Measurements from ENCODE around the gene MTO1. TPM values are rescaled to one million over a fixed set of nuclear protein-coding genes. Genes with fewer than 3 reads are reported as not detected.

Gene MTO1, protein sequence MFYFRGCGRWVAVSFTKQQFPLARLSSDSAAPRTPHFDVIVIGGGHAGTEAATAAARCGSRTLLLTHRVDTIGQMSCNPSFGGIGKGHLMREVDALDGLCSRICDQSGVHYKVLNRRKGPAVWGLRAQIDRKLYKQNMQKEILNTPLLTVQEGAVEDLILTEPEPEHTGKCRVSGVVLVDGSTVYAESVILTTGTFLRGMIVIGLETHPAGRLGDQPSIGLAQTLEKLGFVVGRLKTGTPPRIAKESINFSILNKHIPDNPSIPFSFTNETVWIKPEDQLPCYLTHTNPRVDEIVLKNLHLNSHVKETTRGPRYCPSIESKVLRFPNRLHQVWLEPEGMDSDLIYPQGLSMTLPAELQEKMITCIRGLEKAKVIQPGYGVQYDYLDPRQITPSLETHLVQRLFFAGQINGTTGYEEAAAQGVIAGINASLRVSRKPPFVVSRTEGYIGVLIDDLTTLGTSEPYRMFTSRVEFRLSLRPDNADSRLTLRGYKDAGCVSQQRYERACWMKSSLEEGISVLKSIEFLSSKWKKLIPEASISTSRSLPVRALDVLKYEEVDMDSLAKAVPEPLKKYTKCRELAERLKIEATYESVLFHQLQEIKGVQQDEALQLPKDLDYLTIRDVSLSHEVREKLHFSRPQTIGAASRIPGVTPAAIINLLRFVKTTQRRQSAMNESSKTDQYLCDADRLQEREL
- total RNA-seq (2022) (50.8 and 51.4 TPM in 2 replicates), Bru-seq, nascent RNA (percentile 81 among the genes with signal in this experiment), BruChase-seq, experiment 1, labeled RNA remaining after a 6-hour chase (percentile 78 among the genes with signal in this experiment), BruChase-seq, experiment 2, labeled RNA remaining after a 2-hour chase (percentile 74 among the genes with signal in this experiment)
- long read RNA-seq, full-length matches to known transcripts = 124 of 164 reads
- long read RNA-seq, partial matches to known transcripts = 3 of 164 reads
- long read RNA-seq, other reads (novel, unspliced or antisense) = 37 of 164 reads

DNA sequence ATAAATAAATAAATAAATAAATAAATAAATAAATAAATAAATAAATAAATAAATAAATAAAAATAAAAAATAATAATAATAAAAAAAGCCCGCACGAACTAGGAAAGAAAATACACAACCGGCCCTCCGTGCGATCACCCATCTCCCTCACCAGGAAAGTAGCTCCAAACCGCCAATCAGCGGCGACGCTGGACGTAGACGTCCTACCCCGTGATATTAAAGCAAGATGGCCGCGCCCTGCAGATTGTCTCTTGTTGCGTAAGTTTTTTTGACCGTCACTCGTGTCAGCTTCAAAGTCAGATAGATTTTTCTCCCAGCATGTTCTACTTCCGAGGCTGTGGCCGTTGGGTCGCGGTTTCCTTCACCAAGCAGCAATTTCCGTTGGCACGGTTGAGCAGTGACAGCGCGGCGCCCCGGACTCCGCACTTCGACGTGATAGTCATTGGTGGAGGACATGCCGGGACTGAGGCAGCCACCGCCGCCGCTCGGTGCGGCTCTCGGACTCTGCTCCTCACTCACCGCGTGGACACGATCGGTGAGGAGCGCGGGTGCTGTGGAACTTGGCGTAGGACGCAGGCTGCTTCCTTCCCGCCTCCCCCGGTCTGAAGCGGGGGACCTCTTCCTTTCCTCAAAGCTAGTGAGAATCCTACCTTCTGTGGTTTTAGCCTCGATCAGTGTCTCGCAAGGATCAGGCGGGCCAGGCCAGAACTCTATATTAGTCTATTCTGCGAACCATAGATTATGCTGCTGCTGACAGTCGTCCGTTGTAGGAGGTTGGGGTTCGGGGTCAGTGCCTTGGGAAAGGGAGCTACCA is at the start of gene MTO1:
MTO1 (plus strand) TSS at position 201 of the 814 bp plus-strand sequence; CDS start at position 319, 118 bp downstream.
- peaks cover 6% of the 10 kb centered on the region for H3K4me1 Mint-ChIP-seq (ENCODE audit: insufficient read depth, unreplicated experiment)
- intact Hi-C loops (cut with micrococcal nuclease) = loop anchor here (2.0 kb wide), 1 partner anchor 191 kb away; the partner anchor contains the start of gene SLC17A5

DNA sequence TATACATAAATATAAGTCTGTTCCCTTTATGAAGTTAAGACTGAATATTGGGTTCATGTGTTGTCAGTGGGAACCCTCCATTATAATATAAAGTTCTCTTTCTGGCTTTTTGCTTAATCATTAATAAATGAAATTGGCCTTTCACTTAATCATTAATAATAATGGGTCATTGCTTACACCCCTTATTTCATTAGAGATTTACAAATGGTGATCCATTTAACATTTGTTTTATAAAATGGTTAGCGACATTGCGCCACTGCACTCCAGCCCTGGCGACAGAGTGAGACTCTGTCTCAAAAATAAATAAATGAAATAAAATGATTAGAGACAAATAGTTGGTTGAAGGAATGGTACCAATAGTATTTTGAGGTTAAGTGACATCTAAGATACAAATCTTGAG is 48.4 kb upstream of the MTO1 start:
- ChIA-PET POLR2A (no interaction called here), CTCF (no interaction called here)
- TF ChIP-seq, protein P1, sequence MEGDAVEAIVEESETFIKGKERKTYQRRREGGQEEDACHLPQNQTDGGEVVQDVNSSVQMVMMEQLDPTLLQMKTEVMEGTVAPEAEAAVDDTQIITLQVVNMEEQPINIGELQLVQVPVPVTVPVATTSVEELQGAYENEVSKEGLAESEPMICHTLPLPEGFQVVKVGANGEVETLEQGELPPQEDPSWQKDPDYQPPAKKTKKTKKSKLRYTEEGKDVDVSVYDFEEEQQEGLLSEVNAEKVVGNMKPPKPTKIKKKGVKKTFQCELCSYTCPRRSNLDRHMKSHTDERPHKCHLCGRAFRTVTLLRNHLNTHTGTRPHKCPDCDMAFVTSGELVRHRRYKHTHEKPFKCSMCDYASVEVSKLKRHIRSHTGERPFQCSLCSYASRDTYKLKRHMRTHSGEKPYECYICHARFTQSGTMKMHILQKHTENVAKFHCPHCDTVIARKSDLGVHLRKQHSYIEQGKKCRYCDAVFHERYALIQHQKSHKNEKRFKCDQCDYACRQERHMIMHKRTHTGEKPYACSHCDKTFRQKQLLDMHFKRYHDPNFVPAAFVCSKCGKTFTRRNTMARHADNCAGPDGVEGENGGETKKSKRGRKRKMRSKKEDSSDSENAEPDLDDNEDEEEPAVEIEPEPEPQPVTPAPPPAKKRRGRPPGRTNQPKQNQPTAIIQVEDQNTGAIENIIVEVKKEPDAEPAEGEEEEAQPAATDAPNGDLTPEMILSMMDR (IDR thresholded peaks at IDR 0.05; ENCODE audit: unreplicated experiment) = no peak
- DNase-seq (ENCODE audit: unreplicated experiment) = no peak
- H3K27ac Mint-ChIP-seq (ENCODE audit: low read depth, unreplicated experiment) = no peak overlapping the region
- H3K4me1 Mint-ChIP-seq (ENCODE audit: insufficient read depth, unreplicated experiment) = no peaks in the 10 kb centered on the region
- H3K9me3 Mint-ChIP-seq (ENCODE audit: unreplicated experiment) = no peaks in the 10 kb centered on the region
- no peaks in the 10 kb centered on the region for H3K27me3 Mint-ChIP-seq (ENCODE audit: insufficient read depth, unreplicated experiment)
- intact Hi-C loops (cut with micrococcal nuclease) = no loop called here
- H3K36me3 Mint-ChIP-seq (ENCODE audit: insufficient read depth, unreplicated experiment) = peaks cover 7% of the 10 kb centered on the region
- H3K4me3 Mint-ChIP-seq (ENCODE audit: unreplicated experiment) = no peak overlapping the region
- BruUV-seq (replicated peaks) = no TSS peak

More for the DNA sequence above, at the start of gene MTO1:
- Mint-ChIP-seq H3K27ac (ENCODE audit: low read depth, unreplicated experiment) (peak within 1 kb of the TSS; percentile 95), H3K4me3 (ENCODE audit: unreplicated experiment) (peak within 1 kb of the TSS; percentile 88), H3K9me3 (ENCODE audit: unreplicated experiment) (no peaks in the 10 kb centered on the region), H3K27me3 (ENCODE audit: insufficient read depth, unreplicated experiment) (no peaks in the 10 kb centered on the region), H3K36me3 (ENCODE audit: insufficient read depth, unreplicated experiment) (peaks cover 28% of the 10 kb centered on the region)
- ChIA-PET CTCF (interaction anchor here (0.6 to 2.9 kb wide), 15 partner anchors 9 to 1747 kb away, joined by 3 to 12 read pairs (median 6); partner anchors contain the start of gene CGAS), POLR2A (interaction anchor here (0.6 to 4.5 kb wide), 39 partner anchors 10 to 812 kb away, joined by 3 to 59 read pairs (median 4); partner anchors contain the start of genes CGAS, EEF1A1 and SLC17A5)
- DNase-seq (ENCODE audit: unreplicated experiment) = peak; percentile 94
- TSS peak; percentile 79 for BruUV-seq (replicated peaks)
- TF ChIP-seq, protein P1 (IDR thresholded peaks at IDR 0.05; ENCODE audit: unreplicated experiment) = no peak

DNA sequence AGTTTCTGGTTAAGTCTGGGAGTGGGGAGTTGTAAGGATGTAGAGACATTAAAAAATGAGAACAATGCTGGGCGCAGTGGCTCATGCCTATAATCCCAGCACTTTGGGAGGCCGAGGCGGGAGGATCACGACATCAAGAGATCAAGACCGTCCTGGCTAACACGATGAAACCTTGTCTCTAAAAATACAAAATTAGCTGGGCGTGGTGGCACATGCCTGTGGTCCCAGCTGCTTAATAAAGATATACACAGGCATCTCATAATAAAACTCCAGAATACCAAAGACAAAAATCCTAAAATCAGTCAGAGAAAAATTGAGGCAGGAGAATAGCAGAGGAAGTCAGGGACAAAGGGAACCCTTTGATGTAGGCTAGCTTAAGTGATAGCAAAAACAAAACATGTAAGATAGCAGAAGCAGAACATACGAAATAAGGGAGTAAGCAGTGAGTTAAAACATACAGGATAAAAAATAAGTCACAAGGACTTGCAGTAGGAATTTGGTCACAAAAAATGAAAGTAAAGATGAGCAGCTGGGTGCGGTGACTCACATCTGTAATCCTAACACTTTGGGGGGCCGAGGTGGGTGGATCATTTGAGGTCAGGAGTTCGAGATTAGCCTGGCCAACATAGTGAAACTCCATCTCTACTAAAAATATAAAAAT is 43.3 kb upstream of the MTO1 start:
- BruUV-seq (replicated peaks) = no TSS peak
- Mint-ChIP-seq H3K27ac (ENCODE audit: low read depth, unreplicated experiment) (peak overlapping the region; percentile 65), H3K4me3 (ENCODE audit: unreplicated experiment) (no peak overlapping the region), H3K9me3 (ENCODE audit: unreplicated experiment) (no peaks in the 10 kb centered on the region), H3K27me3 (ENCODE audit: insufficient read depth, unreplicated experiment) (no peaks in the 10 kb centered on the region), H3K4me1 (ENCODE audit: insufficient read depth, unreplicated experiment) (no peaks in the 10 kb centered on the region), H3K36me3 (ENCODE audit: insufficient read depth, unreplicated experiment) (peaks cover 12% of the 10 kb centered on the region)
- intact Hi-C loops (cut with micrococcal nuclease) = no loop called here
- POLR2A ChIA-PET = no interaction called here
- DNase-seq (ENCODE audit: unreplicated experiment) = no peak
- CTCF ChIA-PET = interaction anchor here (0.7 to 1.1 kb wide), 2 partner anchors 30 to 184 kb away, joined by 3 read pairs; no protein-coding TSS in a partner anchor
- TF ChIP-seq, protein P1 (IDR thresholded peaks at IDR 0.05; ENCODE audit: unreplicated experiment) = no peak

Measured in MCF 10A (cell line).